ENCODE data around the gene SCAPER. TPM values are rescaled to one million over a fixed set of nuclear protein-coding genes. Genes with fewer than 3 reads are reported as not detected.
"Not testable (repeated sequence)": the region's sequence is repeated elsewhere in the genome, so short reads cannot be mapped to it uniquely, and the experiment has no call there.

The SCAPER gene
- total RNA-seq, 1 experiment from 2014 or later = 6.2 TPM

GRCh38 chr15:76861815-76862397, 43.2 kb downstream of the SCAPER start:
- DNase-seq (ENCODE audit: low read depth) = no peak

DNA sequence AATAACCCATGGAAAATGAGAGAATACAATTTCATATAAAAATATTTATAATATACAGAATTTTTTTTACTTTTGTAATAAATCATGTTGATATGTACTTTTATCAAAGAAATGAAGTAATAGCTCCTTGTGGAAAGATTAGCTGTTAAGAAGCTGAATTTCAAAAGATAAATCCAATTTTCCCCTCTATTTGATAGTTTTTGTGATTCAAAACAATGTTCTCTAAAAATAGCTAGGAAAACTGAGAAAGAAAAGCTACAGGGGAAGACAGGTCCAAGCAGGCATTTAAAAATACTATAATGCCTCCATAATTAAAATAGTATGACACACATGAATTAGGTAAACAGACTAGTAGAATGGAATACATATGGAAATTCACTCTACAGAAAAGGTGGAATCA, 44.9 kb downstream of the SCAPER start:
- no peak for DNase-seq (ENCODE audit: low read depth)

- not testable (repeated sequence) for DNase-seq (ENCODE audit: low read depth)
Measured at GRCh38 chr15:76850367-76850766, 54.8 kb downstream of the SCAPER start.

DNA sequence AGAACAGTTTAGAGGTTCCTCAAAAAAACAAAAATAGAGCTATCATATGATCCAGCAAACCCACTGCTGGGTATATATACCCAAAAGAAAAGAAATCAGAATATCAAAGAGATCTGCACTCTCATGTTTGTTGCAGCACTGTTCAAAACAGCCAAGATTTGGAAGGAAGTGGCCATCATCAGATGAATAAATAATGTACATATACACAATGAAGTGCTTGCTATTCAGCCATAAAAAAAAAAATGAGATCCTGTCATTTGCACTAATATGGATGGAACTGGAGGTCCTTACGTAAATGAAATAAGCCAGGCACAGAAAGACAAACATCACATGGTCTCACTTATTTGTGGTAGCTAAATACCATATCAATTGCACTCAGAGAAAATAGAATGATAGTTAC, 58.4 kb downstream of the SCAPER start:
- no peak for DNase-seq (ENCODE audit: low read depth)

DNA sequence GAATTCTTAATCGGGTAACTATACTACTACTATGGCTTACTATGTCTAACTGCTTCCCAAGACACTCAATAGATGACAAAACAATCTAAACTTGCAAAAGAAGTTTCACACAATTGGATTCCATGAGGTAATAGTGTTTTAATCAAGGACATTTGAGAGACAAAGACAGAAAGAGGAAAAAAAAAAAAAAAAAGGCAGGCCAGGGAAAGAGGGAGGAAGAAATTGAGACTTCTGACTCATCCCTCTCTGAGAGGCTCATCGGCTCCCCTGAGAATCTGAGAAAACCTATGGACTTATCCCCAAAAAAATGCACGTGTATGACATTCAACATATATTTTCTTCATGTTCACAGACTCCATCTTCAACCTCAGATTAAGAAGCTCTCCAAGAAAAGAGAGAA, 61.0 kb downstream of the SCAPER start:
- peak; percentile 25 for DNase-seq (ENCODE audit: low read depth)

DNA sequence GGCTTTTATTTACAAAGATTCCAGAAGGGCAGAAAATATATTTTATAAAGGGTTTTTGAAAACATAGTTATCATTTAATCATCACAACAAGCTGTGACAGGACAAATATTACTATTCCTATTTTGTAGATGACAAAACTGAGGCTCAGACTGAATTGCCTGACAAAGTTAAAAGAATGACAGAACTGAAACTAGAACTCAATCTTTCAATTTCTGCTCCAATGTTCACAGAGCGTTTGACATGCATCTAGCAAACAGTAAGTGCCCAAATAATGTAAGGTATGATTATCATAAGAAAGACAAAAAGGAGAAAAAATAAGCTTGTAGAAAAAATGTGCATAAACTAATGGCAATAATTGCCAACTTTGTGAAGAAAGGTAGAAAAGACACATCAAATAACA, 61.9 kb downstream of the SCAPER start:
- no peak for DNase-seq (ENCODE audit: low read depth)

DNA sequence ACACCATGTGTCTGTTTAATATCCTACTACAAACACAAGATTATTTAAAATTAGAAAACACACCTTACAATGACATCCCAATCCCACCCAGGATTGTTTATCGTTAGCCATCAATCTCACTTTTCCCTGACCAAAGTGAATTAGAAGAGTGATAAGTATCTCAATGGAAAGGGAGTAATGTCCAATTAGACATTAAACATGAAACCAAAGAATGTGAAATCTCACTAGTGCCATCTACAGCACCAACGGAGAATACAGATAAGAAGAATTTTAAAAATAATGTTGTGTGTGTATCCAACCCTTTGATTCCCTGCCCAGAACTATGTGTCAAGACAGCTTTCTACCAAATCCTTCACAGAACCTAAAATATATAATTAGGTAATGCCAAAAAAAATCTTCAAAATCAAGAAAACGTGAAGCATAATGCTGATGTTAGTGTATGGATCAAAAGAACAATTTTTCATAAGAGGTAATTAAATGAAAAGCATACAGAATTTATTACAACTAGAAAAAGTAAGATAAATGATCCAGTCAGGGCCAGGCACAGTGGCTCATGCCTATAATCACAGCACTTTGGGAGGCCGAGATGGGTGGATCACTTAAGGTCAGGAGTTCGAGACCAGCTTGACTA, 64.2 kb downstream of the SCAPER start:
- DNase-seq (ENCODE audit: low read depth) = peak; percentile 48

- DNase-seq (ENCODE audit: low read depth) = no peak
Measured at GRCh38 chr15:76839173-76839572, 66.0 kb downstream of the SCAPER start.

DNA sequence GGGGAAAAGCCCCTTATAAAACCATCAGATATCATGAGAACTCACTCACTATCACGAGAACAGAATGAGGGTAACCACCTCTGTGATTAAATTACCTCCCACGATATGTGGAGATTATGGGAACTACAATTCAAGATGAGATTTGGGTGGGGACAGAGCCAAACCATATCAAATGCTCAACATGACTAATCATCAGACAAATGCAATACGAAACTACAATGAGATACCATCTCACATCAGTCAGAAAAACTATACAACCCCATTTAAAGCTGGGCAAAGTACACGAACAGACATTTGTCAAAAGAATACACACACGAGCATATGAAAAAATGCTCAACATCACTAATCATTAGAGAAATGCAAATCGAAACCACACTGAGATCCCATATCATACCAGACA, 67.7 kb downstream of the SCAPER start:
- no peak for DNase-seq (ENCODE audit: low read depth)

GRCh38 chr15:76829939-76830338, 75.2 kb downstream of the SCAPER start:
- DNase-seq (ENCODE audit: low read depth) = no peak

- DNase-seq (ENCODE audit: low read depth) = no peak
Measured at GRCh38 chr15:76823890-76824289, 81.2 kb downstream of the SCAPER start.

- no peak for DNase-seq (ENCODE audit: low read depth)
Measured at GRCh38 chr15:76823303-76823702, 81.8 kb downstream of the SCAPER start.

GRCh38 chr15:76818926-76819325, 86.2 kb downstream of the SCAPER start:
- not testable (repeated sequence) for DNase-seq (ENCODE audit: low read depth)

GRCh38 chr15:76815421-76815820, 89.7 kb downstream of the SCAPER start:
- DNase-seq (ENCODE audit: low read depth) = no peak

DNA sequence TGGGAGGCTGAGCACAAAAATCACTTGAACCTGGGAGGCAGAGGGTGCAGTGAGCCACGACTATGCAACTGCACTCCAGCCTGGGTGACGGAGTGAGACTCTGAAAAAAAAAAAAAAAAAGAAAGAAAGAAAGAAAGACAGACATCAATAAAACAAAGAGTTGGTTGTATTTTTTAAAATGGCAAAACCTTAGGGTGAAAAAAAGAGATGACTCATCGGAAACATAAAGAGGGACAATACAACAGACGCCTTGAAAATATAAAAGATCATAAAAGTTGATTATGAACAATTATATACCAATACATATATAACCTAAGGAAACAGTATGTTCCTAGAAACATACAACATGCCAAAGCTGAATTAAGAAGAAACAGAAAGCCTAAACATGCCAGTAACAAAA, 92.8 kb downstream of the SCAPER start:
- DNase-seq (ENCODE audit: low read depth) = no peak

DNA sequence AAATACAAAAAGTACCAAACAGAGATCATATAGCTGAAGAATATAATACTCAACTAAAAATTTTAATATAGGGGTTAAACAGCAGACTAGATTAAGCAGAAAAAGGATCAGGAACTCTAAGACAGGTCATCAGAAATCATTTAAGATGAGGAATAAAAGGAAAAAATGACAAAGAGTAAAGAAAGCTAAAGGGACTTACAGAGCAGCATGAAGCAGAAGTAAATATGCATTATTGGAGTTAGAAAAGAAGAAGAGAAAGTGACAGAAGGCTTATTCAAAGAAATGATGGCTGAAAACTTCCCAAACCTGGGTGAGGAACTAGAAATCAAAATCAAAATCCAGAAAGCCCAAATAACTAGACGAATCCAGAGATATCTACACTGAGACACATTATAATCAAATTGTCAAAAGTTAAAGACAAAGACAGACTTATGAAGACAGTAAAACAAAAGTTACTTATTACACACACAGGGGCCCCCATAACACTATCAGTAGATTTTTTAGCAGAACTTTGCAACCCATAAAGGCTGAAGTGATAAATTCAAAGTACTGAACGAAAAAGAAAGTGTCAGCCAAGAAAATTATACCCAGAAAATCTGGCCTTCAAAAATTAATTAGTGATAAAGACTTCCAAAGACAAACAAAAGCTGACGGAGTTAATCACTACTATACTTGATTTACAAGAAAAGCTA, 95.6 kb downstream of the SCAPER start:
- DNase-seq (ENCODE audit: low read depth) = no peak

DNA sequence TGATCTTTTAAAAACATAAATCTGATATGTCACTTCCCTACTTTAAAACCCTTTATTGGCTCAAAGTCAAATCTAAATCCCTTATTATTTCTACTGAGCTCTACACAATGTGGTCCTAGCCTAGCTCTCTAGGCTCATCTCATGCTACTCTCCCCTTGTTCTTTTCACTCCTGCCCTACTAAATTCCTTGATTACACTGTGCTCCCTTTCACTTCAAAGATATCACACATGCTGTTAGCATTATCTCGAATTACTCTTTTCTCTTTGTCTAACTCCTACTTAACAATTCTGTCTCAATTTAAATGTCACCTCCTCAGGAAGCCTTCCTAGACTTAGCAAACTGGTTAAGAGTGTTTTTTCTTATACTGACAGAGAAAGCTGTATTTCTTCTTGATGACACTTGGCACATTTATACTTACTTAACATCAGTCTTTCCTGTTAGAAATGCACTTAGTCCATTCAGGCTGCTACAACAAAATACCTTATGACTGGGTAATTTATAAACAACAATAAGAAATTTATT, 102.0 kb downstream of the SCAPER start:
- no peak for DNase-seq (ENCODE audit: low read depth)

- no peak for DNase-seq (ENCODE audit: low read depth)
Measured at GRCh38 chr15:76802411-76802810, 102.7 kb downstream of the SCAPER start.

DNA sequence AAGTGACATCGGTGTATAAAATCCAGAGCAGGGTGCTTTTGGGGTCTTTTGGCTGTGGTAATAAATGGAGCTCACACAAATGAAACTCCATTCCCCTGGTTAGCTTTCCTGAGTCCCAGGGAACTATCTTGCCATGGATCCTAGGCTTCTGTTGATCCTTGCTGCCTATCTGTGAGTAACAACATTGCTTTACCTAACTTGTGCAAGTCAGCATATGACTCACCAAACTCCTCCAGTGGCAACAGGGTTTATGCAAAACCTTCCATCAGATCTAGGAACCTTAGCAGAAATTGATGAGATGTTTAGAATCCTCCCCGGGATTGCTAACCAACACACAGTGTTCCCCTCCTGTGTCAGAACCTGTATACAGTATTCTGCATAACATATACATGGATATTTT, 105.4 kb downstream of the SCAPER start:
- peak; percentile 51 for DNase-seq (ENCODE audit: low read depth)

GRCh38 chr15:76795217-76795616, 109.9 kb downstream of the SCAPER start:
- no peak for DNase-seq (ENCODE audit: low read depth)

DNA sequence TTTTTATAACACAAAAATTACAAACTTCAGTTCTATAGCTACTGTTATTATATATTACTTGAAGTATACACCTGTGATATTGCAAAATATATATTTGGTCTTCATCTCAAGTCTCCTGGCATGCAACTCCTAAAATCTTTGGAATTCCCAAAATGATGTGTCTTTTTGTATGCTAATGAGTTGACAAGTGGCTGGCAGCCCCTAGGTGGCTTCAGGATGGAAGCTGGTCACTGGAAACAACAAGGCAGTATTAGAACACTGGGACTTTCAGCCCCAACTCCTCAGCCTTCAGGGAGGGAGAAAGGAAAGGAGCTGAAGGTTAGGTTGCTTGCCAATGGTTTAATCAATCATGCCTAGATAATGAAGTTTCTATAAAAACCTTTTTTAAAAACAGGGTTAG, 112.0 kb downstream of the SCAPER start:
- no peak for DNase-seq (ENCODE audit: low read depth)

DNA sequence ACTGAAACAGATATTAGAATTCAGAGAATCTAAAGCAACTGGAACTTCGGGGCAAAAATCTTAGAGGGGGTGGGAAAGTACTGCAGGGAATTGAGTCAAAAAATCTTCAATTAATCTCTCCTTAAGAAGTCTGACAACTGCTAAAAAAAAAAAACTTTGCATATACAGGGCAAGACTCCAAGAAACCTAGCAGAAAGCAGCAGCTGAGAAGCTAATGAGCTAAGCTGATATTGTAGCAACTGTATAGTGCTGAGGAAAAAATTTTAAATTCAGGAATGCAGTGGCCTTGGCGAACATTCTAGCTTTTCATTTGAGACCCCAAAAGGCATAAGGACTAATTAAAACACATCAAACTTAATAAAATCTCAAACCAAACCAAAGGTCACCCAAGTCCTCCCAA, 113.6 kb downstream of the SCAPER start:
- DNase-seq (ENCODE audit: low read depth) = no peak

GRCh38 chr15:76787273-76787672, 117.9 kb downstream of the SCAPER start:
- DNase-seq (ENCODE audit: low read depth) = no peak

All from HT1080 (cell line).